Activated CD4-positive, alpha-beta T cell treated with anti-CD3 and anti-CD28 coated beads, Interleukin-2, amount 50 U/mL, for 24 hours (primary cell): ENCODE data around the gene RNF222.
"Not testable (repeated sequence)": the region's sequence is repeated elsewhere in the genome, so short reads cannot be mapped to it uniquely, and the experiment has no call there.

Source experiments
- DNase-seq, 2 donors: peaks; one replicate each; pipeline ENCODE4 v3.0.0-alpha.2; 2020; ENCODE audit warnings: low read depth in 1 of 2, low spot score in 1 of 2

The RNF222 gene

DNA sequence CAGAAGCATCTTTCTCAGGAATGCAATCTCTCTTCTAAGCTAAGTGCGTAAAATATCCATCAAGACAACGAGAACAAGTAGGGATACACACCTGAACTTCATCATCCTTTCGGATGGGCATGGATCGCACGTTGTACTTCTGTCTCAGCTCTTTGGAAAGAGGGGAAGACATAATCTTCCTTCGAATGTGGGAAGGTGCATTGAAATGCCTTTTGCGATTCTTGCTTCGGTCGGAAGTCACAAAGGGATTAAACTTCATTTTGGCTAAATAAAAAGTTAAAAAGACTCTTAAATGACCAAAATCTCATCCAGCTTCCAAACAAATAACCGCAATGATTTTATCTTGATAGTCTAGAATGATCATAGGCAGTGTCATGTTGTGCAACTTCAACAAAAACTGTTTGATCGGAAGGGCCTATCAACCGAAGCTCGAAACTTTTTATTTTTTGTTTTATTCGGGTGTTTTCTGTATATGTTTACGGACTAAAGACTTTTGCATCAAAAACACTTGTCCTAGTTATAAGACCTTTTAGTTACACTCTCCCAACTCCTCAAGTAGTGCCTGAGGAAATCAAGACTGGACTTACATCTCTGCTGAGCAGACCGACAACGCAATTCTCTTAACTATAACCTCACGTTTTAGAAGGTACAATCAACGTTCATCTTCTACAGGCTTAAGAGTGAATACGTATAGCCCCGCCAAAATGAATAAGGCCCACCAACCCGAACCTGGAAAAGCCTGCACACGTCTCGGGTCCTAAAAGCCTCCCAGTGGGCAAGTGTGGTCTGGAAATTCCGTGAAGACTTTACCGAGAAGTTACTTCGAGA is 15.4 kb downstream of the RNF222 start:
- no peak for DNase-seq

DNA sequence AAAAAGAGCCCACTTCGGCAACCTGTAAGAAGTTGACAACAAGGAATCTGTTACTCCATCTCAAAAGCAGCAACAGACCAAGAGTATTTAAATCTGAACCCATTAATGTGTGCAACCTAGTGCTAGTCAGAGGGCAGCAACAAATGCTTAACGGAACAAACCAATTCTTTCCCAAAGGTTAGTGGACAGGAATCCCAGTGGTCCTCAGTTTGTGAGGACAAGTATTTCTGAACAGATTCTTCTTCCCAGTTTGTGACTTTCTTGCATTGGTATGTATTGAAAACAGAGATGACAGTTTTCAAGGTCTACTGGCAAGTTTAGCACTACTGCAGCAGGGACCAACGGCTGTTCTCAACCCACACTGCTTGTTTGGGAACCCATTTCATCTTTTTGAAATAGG is 17.6 kb downstream of the RNF222 start:
- no peak for DNase-seq

DNA sequence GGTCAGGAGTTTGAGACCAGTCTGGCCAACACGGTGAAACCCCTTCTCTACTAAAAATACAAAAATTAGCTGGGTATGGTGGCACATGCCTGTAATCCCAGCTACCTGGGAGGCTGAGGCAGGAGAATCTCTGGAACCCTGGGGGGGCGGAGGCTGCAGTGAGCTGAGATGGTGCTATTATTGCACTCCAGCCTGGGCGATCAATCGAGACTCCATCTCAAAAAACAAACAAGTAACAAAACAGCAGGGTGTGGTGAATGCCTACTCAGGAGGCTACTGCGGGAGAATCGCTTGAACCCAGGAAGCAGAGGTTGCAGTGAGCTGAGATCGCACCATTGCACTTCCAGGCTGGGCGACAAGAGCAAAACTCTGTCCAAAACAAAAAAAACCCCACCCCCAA is 19.5 kb downstream of the RNF222 start:
- not testable (repeated sequence) for DNase-seq

DNA sequence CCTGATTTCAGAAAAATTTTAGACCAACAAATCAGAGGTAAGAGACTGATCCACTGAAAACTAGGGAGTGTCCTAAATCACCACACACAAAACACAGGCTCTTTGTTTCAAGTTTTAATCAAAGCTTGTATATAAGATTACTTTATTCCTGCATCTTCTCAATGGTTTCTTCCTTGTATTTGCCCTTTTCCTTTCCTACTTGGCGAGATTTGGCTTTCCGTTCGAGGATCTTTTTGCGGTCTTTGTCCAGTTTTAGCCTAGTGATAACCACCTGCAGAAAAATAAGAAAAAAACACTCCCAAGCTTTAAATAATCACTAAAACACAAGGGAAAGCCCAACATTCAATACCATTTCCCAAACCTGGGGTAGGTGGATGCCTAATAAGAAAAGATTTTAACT is 20.2 kb downstream of the RNF222 start:
- no peak for DNase-seq

DNA sequence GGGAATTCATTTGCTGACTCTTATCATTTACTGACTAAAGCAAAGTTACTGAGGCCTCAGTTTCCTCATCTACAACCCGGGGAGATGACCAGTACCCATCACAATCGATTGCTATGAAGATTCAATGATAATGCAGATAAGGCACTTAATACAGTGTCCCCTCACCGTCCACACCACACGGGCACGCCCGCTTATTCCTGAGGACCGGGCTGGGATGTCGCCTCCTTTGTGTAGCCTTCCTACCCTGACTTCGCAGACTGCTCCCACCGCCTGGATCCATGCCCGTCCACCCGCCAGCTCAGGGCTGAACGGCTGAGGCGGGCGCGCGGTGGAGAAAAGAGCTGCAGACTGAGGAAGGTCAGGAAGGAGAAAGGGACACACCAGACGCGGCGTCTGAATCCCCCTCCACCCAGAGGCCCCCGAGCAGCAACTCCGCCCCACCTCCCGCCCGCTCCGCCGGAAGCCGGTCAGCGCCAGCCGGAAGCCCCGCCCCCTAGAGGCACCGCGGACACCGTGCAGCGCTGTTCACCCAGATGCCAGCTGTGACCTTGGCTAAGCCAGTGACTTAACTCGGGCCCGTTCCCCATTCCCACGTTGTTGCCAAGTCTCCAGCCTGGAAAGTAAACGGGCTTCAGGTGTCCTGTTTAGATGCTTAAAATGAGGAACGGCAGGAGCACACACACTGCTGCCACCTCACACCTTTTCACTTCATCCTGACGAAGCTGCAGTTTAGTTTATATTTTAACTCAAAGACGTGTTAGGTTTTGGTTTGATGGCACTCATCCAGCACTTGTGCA is 21.2 kb downstream of the RNF222 start, which contains the start of gene KRABD2:
TSS of gene KRABD2 (minus strand) at position 434 of the 797 bp plus-strand sequence.
- peak; percentile 87 to 88 for DNase-seq

DNA sequence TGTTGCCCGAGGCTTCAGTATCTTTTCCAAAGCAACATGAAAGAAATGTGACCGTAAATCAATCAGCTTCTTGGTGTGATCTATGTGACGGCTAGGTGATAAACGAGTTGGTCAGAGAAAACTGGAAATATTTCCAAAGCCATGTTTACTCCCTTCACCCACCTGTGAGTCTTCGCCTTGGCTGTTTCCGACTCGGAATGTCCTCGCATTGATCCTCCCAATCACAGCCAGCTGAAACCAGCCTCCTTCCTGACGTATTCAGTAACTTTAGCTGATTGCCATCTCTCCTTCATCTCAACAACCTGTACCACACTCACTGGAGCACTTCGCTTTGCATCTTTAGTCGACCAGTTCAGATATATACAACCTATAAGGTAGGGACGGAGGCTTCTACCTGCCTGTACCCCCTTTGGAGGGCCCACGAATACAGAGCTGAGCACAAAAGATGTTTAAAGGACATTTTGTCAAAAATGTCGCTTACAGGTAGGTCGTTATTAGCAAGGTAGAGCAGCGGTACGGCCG is 21.8 kb downstream of the RNF222 start:
- no peak for DNase-seq

DNA sequence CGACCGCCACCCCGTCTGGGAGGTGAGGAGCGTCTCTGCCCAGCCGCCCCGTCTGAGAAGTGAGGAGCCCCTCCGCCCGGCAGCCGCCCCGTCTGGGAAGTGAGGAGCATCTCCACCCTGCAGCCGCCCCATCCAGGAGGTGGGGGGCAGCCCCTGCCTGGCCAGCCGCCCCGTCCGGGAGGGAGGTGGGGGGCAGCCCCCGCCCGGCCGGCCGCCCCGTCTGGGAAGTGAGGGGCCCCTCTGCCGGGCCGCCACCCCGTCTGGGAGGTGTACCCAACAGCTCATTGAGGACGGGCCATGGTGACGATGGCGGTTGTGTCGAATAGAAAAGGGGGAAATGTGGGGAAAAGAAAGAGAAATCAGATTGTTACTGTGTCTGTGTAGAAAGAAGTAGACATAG is 23.8 kb downstream of the RNF222 start:
- DNase-seq, result not testable (repeated sequence)

DNA sequence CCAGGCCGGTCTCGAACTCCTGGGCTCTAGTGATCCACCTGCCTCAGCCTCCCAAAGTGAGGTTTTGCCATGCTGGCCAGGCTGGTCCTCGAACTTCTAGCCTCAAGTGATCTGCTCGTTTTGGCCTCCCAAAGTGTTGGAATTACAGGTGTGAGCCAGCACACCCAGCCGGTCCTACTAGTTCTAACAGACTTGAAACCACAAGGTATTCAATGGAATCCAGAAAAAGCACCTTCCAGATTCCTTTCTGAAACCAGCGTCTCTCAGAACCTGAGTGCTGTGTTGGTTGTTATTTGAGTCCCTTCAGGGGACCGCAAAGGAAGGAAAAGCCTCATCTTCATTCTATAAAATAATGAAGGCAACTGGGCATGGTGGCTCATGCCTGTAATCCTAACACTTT is 25.2 kb downstream of the RNF222 start:
- no peak for DNase-seq

DNA sequence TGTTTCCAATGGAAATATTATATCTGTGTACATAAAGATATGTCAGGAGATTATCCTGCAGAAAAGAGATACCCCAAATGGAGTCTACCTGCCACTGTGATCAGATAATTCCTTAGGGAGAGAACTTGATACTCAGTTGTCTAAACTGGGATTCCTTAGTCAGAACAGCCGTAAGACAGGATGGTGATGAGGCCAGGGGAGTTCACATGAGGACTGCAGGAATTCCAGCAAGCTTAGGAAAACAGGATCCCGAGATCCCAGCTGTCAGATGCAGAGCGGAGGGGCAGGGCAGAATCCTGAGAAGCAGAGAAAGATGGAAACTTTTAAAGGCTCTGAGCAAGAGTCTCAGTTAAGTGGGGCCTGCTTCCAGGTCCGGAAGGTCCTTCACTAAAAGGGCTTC is 25.8 kb downstream of the RNF222 start:
- no peak for DNase-seq

DNA sequence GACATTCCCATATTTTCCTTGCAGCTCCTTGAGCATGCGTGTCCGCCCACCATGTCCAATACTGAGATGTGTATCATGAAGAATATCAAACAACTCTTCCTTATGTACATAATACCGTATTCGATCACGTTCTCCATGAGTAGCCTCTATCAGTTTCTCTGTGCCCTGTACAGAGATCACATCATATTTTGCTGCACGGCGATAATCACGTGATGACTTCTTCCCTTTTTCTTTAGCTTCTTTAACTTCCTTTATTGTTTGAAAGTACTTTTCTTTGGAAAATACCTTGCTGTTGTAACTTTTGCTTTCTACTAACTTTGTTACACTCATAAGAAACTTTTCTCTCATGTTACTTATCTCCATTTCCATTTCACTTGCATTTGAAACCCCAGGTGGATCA is 27.7 kb downstream of the RNF222 start:
- no peak for DNase-seq

DNA sequence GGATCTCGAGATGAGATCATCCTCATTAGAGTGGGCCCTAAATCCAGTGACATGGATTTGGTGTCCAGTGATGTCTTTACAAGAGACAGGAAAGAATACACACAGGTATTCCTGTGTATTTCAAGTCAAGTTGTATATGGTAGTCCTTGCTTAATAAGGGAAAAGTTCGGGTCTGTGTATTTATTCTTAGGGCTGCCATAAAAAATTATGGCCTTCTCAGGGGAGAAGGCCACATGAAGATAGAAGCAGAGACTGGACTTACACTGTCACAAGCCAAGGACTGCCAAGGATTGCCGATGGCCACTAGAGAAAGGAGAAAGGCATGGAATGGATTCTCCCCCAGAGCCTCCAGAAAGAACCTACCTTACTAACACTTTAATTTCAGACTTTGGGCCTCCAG is 29.4 kb downstream of the RNF222 start:
- no peak for DNase-seq

DNA sequence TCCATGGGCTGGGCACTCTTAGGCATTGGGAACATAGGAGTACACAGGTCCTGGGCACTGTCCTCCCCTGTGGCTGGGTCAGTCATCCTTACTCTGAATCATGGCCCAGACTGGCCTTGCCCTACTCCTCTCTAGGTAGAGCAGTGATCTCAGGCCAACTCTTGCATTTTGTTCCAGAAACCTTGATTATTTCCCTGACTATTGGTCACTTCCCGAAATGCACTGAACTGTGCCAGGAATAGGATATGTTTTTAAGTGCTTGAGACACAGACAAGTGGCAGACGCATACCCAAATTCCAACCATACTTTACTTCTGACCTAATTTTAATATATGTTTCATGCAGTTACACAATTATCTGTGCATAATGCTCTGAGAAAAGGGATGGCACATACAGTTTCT is 31.4 kb downstream of the RNF222 start:
- DNase-seq, result no peak

DNA sequence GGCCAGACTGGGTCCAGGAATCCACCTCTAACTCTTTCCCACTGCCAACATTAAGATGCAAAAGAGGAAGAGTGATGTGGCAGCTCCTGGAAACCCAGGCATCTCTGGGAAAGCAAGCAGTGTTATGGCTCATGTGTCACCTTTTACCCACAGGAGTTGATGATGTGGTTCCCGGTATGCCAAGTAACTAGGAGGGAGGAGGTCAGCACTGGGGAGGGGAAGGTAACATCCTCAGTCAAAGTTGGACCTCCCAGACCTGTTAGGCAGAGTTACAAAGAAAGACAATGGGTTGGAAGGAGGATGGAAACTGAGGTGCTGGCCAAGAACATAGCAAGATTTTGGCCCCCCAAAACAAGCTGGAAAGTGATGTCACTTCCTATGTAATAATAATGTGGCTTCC is 32.5 kb downstream of the RNF222 start:
- no peak for DNase-seq

DNA sequence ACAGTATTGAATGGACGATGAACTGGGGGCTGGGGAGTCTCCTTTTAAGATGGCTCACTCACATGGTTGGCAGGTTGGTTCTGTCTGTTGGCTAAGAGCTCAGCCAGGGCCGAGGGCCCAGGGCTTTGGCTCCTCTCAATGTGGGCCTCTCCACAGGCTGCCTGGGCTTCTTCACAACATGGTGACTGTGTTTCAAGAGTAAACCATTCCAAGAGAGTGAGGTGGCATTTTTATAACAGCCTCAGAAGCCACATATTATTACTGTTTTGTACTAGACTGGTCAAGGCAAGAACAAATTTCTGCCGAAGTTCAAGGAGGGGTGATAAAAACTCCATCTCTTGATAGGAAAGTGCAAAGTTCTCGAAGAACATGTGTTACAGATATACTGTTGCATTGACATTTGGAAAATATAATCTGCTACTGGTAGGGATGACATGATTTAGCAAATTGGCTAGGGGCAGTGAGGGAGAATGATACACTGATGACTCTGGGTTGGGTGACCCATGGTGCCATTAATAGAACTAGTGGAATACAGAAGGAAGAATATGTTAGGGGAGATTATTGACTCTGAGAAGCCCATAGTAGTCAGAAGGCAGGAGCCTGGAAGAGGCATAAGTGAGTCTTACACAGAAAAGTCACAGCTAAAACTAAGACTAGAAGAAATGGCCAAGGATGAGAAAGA is 34.8 kb downstream of the RNF222 start:
- DNase-seq, result no peak

DNA sequence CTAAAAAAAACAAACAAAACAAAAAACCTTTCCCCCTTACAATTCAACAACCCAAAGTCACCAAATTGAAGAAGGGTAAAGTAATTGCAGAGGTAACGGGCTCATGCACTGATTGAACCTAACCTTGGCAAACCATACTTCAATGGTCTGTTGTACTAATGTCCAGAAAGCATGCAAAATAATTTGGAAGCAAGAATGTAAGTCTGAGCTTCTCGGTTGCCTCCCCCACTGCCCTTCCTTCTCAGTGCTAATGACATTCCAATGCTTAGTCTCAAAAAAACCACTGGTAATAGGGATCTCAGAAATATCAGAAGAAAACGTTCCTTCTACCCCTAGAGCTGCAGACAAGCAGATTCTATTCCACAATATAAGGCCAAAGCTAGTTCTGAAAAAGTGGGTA is 36.9 kb downstream of the RNF222 start:
- DNase-seq, result no peak

DNA sequence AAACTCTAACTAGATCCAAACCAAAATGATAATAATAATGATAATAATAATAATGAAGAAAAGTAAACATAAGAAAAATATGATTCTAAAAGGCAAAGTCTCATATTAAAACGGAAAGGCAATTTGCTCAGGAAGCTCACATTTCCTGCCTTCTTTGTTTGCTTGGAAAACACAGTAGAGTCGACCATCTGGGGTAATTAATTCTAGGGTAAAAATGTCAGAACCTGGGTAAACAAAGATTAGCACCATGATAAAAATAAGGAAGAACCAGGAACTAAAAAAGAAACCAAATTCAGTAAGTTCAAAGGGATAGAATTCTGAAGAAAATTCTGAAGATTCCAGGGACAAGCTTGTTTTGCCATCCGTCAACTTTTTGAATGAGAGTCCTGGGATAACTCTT is 37.4 kb downstream of the RNF222 start:
- no peak for DNase-seq

DNA sequence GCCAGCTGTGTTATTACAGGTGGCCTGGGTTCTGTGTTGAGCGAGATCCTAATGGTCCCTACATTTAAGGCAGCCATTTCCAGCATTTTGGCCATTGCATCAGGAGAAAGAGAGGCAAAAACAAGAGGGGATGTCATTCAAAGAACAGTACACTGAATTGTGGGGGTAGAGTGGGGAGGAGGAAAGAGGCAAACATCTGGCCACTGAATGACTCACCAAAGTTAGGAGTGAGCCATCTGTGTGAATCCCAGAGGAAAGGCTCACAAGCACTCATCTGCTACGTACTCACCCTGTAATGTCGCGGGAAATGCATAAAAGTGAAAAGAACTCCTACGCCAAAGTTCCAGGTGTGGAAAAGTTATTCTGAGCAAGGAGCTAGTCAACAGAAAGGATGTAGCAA is 37.9 kb downstream of the RNF222 start:
- DNase-seq, result no peak

DNA sequence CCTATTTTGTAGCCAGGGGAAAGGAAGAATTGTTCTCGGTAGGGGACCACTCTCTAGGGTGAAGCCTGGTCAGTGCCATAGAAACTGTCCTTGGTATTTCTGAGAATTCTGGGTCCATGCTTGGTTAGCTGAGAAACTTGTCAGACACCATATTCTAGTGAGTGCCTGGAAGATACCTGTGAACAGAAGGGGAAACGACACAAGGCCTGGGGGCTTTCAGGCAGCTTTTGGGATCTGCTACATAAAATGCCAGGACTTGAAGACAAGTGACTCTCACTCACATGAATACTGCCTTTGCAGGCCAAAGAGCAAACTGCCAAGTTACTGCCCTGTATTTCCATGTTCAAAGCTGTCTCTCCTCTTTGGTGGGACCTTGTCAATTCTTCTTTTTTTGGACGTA is 39.7 kb downstream of the RNF222 start:
- no peak for DNase-seq

DNA sequence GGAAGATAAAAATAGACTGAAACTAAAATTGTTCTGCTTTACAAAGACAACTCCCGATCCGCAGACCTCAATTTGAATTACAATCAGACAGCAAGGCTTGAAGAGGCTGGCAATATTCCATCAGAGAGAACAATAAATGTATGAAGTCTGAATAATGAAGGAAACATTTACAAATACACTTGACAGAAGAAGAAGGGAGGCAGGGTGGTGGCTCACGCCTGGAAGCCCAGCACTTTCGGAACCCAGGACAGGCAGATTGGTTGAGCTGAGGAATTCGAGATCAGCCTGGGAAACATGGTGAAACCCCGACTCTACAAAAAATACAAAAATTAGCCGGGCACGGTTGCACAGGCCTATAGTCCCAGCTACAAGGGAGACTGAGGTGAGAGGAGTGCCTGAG is 43.4 kb downstream of the RNF222 start:
- DNase-seq, result no peak

DNA sequence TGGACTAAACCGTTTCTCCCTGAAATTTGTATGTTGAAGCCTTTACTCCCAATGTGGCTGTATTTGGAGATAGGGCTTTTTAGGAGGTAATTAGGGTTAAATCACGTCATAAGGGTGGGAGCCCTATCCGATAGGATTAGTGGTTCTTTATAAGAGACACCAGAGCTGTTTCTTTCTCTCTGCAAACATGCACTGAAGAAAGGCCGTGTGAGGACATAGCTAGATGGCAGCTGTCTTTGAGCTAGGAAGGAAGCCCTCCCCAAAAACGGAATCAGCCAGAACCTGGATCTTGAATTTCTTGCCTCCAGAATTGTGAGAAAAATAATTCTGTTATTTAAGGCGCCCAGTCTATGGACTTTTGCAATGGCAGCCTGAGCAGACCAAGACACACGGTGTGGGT is 43.9 kb downstream of the RNF222 start:
- DNase-seq, result no peak

DNA sequence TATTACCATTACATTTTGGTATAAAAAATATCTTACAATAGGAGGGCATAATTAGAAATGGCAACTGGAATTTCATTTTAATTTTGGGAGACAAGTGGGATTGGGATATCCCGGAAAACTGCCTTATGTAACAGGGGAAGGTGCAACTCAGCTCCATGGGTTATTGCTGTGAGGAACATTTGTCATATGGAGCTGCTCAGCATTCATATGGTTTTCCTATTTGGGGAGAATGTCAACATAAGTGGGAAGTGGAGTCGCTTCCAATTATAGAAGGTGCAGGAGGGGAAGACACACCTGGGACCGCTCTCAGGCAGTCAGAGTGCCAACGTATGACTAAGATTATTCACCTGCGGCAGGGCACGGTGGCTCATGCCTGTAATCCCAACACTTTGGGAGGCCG is 47.3 kb downstream of the RNF222 start:
- no peak for DNase-seq

DNA sequence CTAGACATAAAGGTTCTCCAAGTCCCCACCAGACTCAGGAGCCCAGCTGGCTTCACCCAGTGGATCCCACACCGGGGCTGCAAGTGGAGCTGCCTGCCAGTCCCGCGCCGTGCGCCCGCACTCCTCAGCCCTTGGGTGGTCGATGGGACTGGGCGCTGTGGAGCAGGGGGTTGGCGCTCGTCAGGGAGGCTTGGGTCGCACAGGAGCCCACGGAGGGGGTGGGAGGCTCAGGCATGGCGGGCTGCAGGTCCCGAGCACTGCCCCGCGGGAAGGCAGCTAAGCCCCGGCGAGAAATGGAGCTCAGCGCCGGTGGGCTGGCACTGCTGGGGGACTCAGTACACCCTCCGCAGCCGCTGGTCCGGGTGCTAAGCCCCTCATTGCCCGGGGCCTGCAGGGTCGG is 50.6 kb downstream of the RNF222 start:
- not testable (repeated sequence) for DNase-seq
